GM18508 (cell line): ENCODE data around the gene STXBP6.
"Not testable (repeated sequence)": the region's sequence is repeated elsewhere in the genome, so short reads cannot be mapped to it uniquely, and the experiment has no call there.

Experiments used
- ATAC-seq: cut with Tn5 transposase; IDR thresholded peaks from one replicate; pipeline ENCODE4 v1.9.1; 2021; ENCODE audit warnings: moderate number of reproducible peaks; ENCODE audit not compliant: insufficient read depth, unreplicated experiment

The STXBP6 gene

GRCh38 chr14:24844011-24844410, 205.9 kb downstream of the STXBP6 start:
- no peak for ATAC-seq

- ATAC-seq: peak; percentile 94
These were observed 206.5 kb downstream of the STXBP6 start for GRCh38 chr14:24843494-24843893.

GRCh38 chr14:24840204-24840893, 209.6 kb downstream of the STXBP6 start:
- no peak for ATAC-seq

- no peak for ATAC-seq
These were observed 210.2 kb downstream of the STXBP6 start for GRCh38 chr14:24839617-24840203.

- ATAC-seq: no peak
These were observed 210.9 kb downstream of the STXBP6 start for GRCh38 chr14:24838945-24839616.

GRCh38 chr14:24837280-24838046, 212.5 kb downstream of the STXBP6 start:
- no peak for ATAC-seq

- not testable (repeated sequence) for ATAC-seq
These were observed 213.6 kb downstream of the STXBP6 start for GRCh38 chr14:24836324-24836723.

- ATAC-seq: no peak
These were observed 215.0 kb downstream of the STXBP6 start for GRCh38 chr14:24834956-24835355.

GRCh38 chr14:24833385-24833784, 216.6 kb downstream of the STXBP6 start:
- ATAC-seq: no peak

GRCh38 chr14:24831677-24832076, 218.3 kb downstream of the STXBP6 start:
- ATAC-seq: no peak

GRCh38 chr14:24829862-24830261, 220.1 kb downstream of the STXBP6 start:
- ATAC-seq: no peak

GRCh38 chr14:24828486-24828885, 221.5 kb downstream of the STXBP6 start:
- no peak for ATAC-seq

- no peak for ATAC-seq
These were observed 223.6 kb downstream of the STXBP6 start for GRCh38 chr14:24826390-24826789.

GRCh38 chr14:24820616-24821015, 229.3 kb downstream of the STXBP6 start:
- no peak for ATAC-seq

GRCh38 chr14:24818823-24819341, 231.1 kb downstream of the STXBP6 start:
- ATAC-seq: no peak

GRCh38 chr14:24818058-24818822, 231.7 kb downstream of the STXBP6 start:
- ATAC-seq: no peak

GRCh38 chr14:24817212-24818057, 232.5 kb downstream of the STXBP6 start:
- no peak for ATAC-seq

GRCh38 chr14:24816929-24817211, 233.1 kb downstream of the STXBP6 start:
- ATAC-seq: no peak
